ENCODE measurements around the gene PACSIN2.

Gene PACSIN2

DNA sequence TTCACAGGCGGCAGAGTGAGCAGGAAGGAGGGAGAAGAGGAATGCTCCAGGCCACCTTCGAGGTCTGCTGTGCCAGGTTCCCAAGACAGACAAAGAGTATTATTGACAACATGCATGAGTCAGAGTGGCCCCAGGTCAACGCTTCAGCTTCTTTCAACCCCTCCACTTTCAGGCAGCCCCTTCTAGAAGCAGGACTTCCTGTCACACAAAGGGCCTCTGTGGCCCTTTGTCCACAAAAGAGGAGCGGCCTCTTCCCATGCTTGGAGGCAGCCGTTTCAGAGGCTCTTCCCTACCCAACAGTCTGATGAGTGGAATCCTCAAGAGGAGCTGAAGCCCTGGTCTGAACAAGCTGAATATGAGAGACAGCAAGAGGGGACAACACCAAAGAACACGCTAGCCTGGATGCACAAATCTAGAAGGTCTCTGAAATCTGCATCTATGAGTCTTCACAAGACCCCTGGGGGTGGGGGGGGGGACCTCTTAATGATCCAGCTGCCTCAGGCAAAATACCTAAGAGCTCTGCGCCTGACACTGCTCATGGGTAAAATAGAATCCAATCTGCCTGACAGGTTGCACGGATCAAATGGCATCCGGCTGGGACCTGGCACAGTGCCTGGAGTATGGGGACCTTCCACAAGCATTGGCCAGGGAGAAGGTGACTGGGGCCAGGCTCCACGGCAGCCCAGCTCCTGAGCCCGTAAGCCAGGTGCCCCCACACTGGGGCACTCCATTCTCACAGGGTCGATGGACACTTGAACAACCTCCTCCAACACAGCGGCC lies 67.5 kb downstream of the PACSIN2 start:
- peak overlapping the region; percentile 42; the same call in 1 of the 2 replicates for H3K27ac ChIP-seq

DNA sequence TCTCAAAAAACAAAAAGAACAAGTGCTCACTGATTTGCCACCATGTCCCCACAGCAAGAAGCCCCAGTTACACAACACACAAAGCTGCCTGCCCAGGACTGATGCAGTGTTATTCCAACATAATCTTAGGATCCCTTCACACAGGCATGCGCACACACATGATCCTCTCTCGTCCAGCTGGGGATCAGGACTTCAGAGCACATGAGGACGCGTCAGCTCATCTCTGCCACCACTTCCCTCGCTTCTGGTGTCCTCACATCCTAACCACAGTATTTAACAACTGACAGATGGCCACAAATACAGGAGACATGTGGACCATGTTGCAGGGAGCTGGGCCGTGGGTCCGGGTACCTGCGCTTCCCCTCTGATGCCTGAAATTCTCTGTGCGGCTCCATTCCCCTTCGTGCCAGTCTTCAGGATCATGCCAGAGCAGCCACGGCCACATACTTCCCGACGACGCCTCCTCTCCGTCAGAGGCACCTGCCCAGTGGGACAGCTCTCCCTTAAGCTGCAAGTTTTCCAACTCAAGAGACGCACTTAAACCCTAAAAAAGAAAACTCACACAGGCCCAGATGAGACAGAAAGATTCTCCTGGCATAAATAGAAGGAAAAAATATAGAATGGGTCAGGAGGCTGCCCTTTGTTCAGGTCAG lies 68.3 kb downstream of the PACSIN2 start:
- H3K27ac ChIP-seq: peak overlapping the region; percentile 42
- TF ChIP-seq CTCF (IDR thresholded peaks at IDR 0.05): no peak
- no peak for TF ChIP-seq ZFX (IDR thresholded peaks at IDR 0.05; ENCODE audit: borderline replicate concordance)

More for the DNA sequence above, 67.5 kb downstream of the PACSIN2 start:
- no peak for TF ChIP-seq CTCF (IDR thresholded peaks at IDR 0.05)
- TF ChIP-seq ZFX (IDR thresholded peaks at IDR 0.05; ENCODE audit: borderline replicate concordance): no peak

DNA sequence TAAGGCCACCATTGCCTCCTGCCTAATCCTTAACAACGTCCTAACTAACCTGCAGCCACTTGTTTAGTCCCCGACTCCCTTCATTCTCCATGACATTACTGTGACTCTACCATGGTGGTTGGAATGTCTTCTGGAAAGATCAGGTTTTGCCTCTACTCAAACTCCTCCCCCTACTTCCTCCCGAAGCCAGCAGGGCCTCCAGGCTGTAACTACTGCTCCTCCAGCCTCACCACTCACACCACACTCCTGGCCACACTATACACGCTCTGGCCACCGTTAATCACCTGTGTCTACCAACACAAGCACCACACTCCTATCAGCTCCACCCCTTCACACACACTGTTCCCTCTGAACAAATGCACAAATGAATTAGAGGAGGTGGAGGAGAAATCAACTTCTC lies 69.2 kb downstream of the PACSIN2 start:
- TF ChIP-seq CTCF (IDR thresholded peaks at IDR 0.05) (no peak), ZFX (IDR thresholded peaks at IDR 0.05; ENCODE audit: borderline replicate concordance) (no peak)
- peak overlapping the region; percentile 42 for H3K27ac ChIP-seq

- TF ChIP-seq ZFX (IDR thresholded peaks at IDR 0.05; ENCODE audit: borderline replicate concordance) (no peak), CTCF (IDR thresholded peaks at IDR 0.05) (no peak)
- no peak overlapping the region for H3K27ac ChIP-seq
These were observed 69.9 kb downstream of the PACSIN2 start for GRCh38 chr22:42945027-42945426.

DNA sequence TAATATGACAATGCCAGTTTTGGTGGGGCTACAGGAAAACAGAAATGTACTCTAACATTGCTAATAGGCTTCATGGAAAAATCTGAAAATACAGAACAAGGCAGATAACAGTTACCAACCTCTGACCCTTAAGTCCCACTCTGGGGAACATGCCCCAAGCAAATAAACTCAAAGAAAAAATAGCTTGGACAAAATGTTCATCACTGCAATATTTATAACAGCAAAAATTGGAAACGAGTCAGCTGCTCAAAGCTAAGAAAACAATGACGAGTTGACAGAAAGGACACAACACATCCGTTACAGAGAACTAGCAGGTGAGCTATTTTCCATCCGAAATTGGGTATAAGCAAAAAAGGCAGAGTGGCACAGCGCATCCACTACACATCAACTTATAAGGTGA lies 70.5 kb downstream of the PACSIN2 start:
- H3K27ac ChIP-seq: no peak overlapping the region

GRCh38 chr22:42943981-42944380 lies 71.0 kb downstream of the PACSIN2 start:
- no peak overlapping the region for H3K27ac ChIP-seq

More for the DNA sequence above, 70.5 kb downstream of the PACSIN2 start:
- TF ChIP-seq CTCF (IDR thresholded peaks at IDR 0.05) (no peak), ZFX (IDR thresholded peaks at IDR 0.05; ENCODE audit: borderline replicate concordance) (no peak)

More at GRCh38 chr22:42943981-42944380, 71.0 kb downstream of the PACSIN2 start:
- TF ChIP-seq CTCF (IDR thresholded peaks at IDR 0.05) (no peak), ZFX (IDR thresholded peaks at IDR 0.05; ENCODE audit: borderline replicate concordance) (no peak)
